ENCODE results near the gene STAMBP. TPM values are rescaled to one million over a fixed set of nuclear protein-coding genes. Genes with fewer than 3 reads are reported as not detected.

Gene STAMBP
- total RNA-seq, 6 experiments from 2014 or later = 10.9 to 23.9 (median 16.9) TPM

GRCh38 chr2:73825408-73825807 is 3.4 kb upstream of the STAMBP start:
- Histone ChIP-seq H3K9me3 (no peaks in the 10 kb centered on the region), H3K4me1 (peaks cover 0 to 6% (median 0%) of the 10 kb centered on the region in 4 donors), H3K36me3 (no peaks in the 10 kb centered on the region), H3K27me3 (no peaks in the 10 kb centered on the region), H3K4me3 (no peak overlapping the region), H3K27ac (no peak overlapping the region)
- TF ChIP-seq POLR2A (IDR thresholded peaks at IDR 0.05) (no peak), CTCF (IDR thresholded peaks at IDR 0.05) (no peak)
- intact Hi-C loops (cut with DNase I) = loop anchor here in 1 of 2 donors (10.0 kb wide), 2 partner anchors 319 to 509 kb away; partner anchors contain the start of gene BOLA3
- no peak for DNase-seq
- WGBS (ENCODE audit: insufficient coverage, low coverage, low lambda C conversion rate, missing lambda C conversion rate) = 72% methylated on average over 3 of the region's 4 CpGs
- no peak for ATAC-seq

- ATAC-seq (no peak), DNase-seq (no peak)
- intact Hi-C loops (cut with DNase I) = loop anchor here in 1 of 2 donors (10.0 kb wide), 2 partner anchors 318 to 508 kb away; partner anchors contain the start of gene BOLA3
- H3K4me1 ChIP-seq = peaks cover 0 to 6% (median 0%) of the 10 kb centered on the region in 4 donors
- 10% methylated on average over 2 of the region's 2 CpGs for WGBS (ENCODE audit: insufficient coverage, low coverage, low lambda C conversion rate, missing lambda C conversion rate)
- H3K36me3 ChIP-seq = peaks cover 0 to 4% (median 0%) of the 10 kb centered on the region in 4 donors
- no peak overlapping the region for H3K27ac ChIP-seq
- no peak overlapping the region for H3K4me3 ChIP-seq
- H3K9me3 ChIP-seq = no peaks in the 10 kb centered on the region
- no peaks in the 10 kb centered on the region for H3K27me3 ChIP-seq
- TF ChIP-seq POLR2A (IDR thresholded peaks at IDR 0.05) = no peak
- peak in 2 of 4 donors; percentile 16 to 18 for TF ChIP-seq CTCF (IDR thresholded peaks at IDR 0.05)
Observed at GRCh38 chr2:73827018-73827417, 1.7 kb upstream of the STAMBP start.

GRCh38 chr2:73827660-73828388 is 937 bp upstream of the STAMBP start:
- WGBS (ENCODE audit: insufficient coverage, low coverage, low lambda C conversion rate, missing lambda C conversion rate) = 78% methylated on average over 9 of the region's 9 CpGs
- DNase-seq (no peak), ATAC-seq (no peak)
- TF ChIP-seq POLR2A (IDR thresholded peaks at IDR 0.05) (no peak), CTCF (IDR thresholded peaks at IDR 0.05) (no peak)
- H3K27me3 ChIP-seq = no peaks in the 10 kb centered on the region
- no peaks in the 10 kb centered on the region for H3K9me3 ChIP-seq
- peak overlapping the region in 1 of 3 donors; percentile 83 for H3K27ac ChIP-seq
- H3K4me3 ChIP-seq = peak overlapping the region in 1 of 3 donors; percentile 81
- intact Hi-C loops (cut with DNase I) = loop anchor here in 1 of 2 donors (10.0 kb wide), 2 partner anchors 317 to 507 kb away; partner anchors contain the start of gene BOLA3
- H3K4me1 ChIP-seq = peaks cover 0 to 11% (median 0%) of the 10 kb centered on the region in 4 donors
- H3K36me3 ChIP-seq = peaks cover 0 to 4% (median 0%) of the 10 kb centered on the region in 4 donors

GRCh38 chr2:73828389-73828817 is 358 bp upstream of the STAMBP start:
- 68% methylated on average over 4 of the region's 4 CpGs for WGBS (ENCODE audit: insufficient coverage, low coverage, low lambda C conversion rate, missing lambda C conversion rate)
- ATAC-seq (no peak), DNase-seq (no peak)
- Histone ChIP-seq H3K4me1 (peaks cover 0 to 12% (median 0%) of the 10 kb centered on the region in 4 donors), H3K27ac (peak overlapping the region; percentile 17 to 95 (median 83)), H3K9me3 (no peaks in the 10 kb centered on the region), H3K36me3 (peaks cover 0 to 4% (median 0%) of the 10 kb centered on the region in 4 donors), H3K27me3 (no peaks in the 10 kb centered on the region), H3K4me3 (peak overlapping the region; percentile 73 to 93 (median 81))
- TF ChIP-seq POLR2A (IDR thresholded peaks at IDR 0.05) = no peak
- TF ChIP-seq CTCF (IDR thresholded peaks at IDR 0.05) = no peak
- intact Hi-C loops (cut with DNase I) = loop anchor here in 1 of 2 donors (10.0 kb wide), 2 partner anchors 316 to 506 kb away; partner anchors contain the start of gene BOLA3
